ENCODE data around the gene ETNK2. TPM values are rescaled to one million over a fixed set of nuclear protein-coding genes. Genes with fewer than 3 reads are reported as not detected.
"Not testable (repeated sequence)": the region's sequence is repeated elsewhere in the genome, so short reads cannot be mapped to it uniquely, and the experiment has no call there.

Gene ETNK2
- total RNA-seq, 1 experiment from 2014 or later: 15.8 TPM

DNA sequence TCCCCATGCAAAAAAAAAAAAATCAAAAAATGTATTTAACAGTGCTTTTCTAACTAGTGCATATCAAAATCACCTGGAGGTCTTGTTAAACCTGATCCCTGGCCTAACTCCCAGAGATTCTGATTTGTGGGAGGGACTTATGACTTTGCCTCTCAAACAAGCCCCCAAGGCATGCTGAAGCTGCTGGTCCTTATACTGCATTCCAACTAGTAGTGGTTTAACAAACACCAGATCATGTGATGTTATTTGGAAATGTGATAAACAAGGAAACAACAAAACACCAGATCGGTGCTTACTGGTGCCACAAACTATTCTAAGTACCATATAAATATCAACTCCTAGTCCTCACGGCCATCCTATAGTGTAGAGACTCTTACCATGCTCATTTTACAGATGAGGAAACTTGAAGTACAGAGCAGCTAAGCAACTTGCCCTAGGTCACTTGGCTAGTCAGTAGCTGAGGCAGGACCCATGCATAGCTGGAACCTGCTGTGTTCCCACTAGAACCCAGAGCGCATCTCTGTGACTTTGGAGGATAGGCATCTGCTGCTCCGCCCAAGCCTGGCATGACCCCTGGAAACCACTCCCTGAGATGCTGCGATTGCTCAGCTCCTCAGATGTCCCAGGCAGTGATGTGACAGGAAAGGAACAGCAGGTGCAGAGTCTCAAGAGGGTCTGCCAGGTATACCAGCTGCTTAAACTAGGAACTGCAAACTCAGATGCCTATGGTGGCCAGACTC, 40.8 kb downstream of the ETNK2 start:
- in situ Hi-C loops (cut with HindIII; ENCODE audit: low sequenced_read_pairs): no loop called here
- no peak for DNase-seq (ENCODE audit: low spot score)

DNA sequence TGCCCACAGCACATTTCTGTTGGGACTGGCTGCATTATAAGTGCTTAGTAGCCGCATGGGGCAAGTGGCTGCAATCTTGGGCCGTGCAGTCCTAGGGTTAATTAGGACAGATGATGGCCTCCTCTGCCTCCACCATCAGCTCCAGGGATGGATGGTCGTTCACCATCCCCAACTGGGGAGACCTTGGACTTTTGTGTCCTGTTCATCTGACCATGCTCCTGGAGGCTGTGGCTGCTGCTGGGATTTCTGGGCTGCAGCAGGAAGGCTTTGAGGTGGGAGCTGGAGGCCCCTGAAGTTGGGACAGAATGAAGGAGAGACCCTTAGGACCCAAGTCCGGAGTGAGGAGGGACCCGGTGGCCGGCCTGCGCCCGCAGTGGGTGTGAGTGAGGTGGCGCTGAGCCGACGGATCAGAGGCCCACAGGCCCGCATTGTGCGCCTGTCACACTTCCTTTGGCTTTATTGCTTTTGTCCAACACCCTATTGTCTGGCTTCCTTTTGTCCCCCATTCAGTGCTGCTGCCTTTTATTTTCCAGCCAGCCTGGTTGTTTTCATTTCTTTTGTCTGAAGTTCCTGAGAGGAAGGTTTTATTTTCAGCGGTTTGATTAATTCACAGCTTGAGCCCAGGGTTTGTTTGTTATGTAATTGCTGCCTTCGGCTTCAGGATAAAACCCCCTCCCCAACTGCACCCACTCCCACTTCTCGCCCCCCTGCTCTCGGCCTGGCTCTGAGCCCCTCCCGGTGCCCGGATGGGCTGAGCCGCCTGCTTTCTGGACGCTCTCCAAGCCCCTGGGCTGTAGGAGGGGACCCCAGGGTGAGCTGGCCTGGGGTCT, 43.3 kb downstream of the ETNK2 start:
- in situ Hi-C loops (cut with HindIII; ENCODE audit: low sequenced_read_pairs): no loop called here
- no peak for DNase-seq (ENCODE audit: low spot score)

DNA sequence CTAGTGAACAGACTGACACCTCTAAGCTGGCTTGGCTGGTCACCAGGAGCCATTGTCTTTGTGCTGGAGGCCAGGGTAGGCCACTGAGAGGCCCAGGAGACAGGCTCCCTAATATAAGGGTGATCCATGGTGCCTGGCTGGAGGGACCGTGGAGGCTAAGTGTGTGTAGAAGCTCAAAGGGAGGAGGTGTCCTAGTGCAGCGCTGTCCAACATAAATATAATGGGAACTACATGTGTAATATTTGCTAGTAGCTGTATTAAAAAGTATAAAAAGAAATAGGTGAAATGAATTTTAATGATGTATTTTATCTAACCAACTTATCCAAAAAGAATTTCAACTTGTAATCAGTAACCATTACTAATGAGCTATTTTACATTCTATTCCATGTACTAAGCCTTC, 44.0 kb downstream of the ETNK2 start:
- in situ Hi-C loops (cut with HindIII; ENCODE audit: low sequenced_read_pairs): no loop called here
- DNase-seq (ENCODE audit: low spot score): peak; percentile 45

DNA sequence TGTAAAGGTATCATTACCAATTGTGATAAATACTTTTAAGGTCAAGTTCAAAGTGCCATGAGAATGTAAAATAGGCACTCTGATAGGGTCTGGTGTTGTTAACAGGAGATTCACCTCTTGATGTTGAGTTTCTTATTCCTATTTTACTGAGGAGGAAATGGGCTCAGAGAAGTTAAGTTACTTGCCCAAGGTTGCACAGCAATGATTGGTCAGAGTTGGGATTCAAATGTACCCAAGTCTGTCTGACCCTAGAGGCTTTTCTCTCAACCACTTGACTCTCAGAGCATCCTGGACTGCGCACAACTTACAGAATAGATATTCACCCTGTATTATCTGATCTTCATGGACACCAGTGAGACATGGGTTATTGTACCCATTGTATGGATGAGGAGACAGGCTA, 45.0 kb downstream of the ETNK2 start:
- in situ Hi-C loops (cut with HindIII; ENCODE audit: low sequenced_read_pairs): no loop called here
- no peak for DNase-seq (ENCODE audit: low spot score)

DNA sequence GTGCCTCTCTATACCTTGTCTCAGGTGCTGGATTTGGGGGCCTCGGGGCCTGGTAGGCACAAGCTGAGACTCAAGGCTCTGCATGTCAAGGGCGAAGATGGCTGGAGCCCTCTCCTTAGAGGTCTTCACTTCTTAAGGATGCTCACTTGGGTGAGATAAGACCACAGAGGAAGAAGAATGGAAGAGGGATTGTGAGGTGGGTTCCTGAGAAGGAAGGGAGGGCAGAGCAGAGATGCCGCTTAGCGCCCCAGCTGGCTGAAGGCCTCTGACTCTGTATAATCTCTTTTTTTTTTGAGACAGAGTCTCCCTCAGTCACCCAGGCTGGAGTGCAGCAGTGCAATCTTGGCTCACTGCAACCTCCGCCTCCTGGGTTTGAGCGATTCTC, 46.7 kb downstream of the ETNK2 start:
- in situ Hi-C loops (cut with HindIII; ENCODE audit: low sequenced_read_pairs): no loop called here
- no peak for DNase-seq (ENCODE audit: low spot score)

DNA sequence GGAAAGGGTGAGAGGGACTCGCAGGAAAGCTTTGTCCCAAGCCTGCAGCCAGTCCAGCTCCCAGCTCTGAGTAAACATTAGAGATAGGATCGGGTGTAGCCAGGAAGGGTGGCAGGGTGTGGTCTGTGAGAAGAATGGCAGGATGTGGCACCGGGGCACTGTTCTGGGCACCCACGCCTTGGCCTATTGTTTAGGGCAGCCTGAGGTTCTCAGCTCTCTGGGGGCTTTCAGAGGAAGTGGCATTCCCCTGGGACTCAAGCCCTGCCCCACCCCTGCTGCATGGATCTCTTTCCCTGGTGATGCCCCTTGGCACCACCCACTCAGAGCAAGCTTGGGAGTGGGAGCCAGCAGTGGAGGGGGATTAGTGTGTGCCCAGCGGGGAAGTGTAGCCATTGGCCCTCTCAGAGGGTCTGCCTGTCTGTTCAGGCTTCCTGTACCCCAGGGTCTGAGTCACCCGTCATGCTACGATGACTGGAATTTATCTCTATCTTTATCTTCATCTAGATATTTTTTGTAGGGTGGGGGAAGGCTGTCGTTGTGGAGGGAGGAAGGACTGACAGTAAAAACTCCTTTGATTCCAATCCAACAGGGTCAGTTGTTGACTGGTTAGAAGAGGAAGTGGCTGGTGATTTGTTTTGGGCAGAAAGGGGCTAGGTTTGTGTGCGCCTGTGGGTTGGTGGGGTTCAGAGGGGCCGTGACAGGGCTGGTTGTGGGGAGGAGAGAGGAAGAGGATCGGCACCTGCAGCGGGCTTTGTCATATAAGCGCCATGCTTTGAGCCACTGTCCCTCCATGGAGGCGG, 47.3 kb downstream of the ETNK2 start:
- in situ Hi-C loops (cut with HindIII; ENCODE audit: low sequenced_read_pairs): no loop called here

DNA sequence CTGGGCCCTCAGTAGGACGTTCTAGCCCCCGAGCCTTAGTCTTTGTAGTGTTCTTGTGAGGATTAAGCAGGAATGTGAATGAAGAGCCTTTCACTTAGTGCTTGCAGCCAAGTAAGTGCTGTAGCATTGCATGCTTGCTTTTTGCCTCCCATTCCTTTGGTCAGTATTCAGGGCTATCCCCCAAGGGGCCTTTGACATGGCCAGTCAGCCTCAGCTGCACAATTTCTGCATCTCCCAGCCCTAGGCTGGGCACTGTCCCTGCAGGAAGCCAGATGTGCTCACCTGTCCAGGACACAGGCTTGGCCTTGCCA, 48.5 kb downstream of the ETNK2 start:
- no peak for DNase-seq (ENCODE audit: low spot score)
- in situ Hi-C loops (cut with HindIII; ENCODE audit: low sequenced_read_pairs): no loop called here

More for the DNA sequence above, 47.3 kb downstream of the ETNK2 start:
- DNase-seq (ENCODE audit: low spot score): no peak

DNA sequence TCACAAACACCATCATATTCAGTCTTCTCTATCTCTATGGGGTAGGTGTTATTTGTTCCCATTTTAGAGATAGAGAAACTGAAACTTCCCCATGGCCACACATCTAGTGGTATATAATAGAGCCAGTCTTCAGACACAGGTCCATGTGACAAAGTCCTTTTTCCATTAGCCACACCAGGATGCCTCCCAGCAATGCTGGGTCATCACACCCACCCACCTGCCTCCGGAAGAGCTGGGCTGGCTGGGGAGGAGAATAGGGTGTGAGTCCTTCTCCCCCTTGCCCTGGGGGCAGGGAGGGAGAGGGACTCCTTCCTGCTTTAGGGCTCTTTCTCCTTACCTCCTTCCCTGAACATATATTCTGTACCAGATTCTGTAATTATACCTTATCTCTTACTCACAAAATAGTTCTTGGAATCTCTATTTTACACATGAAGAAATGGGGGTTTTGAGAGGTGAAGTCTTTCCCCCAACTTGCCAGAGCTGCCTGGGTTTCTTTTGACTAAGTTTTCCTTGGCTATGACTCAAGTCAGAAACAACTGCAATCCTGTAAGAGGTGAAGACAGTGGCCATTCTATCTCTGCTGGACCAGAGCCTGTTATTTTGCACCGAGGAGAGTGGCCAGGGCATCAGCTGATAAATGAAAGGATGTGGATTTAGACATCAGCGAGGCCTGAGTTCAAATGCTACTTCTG, 49.0 kb downstream of the ETNK2 start:
- in situ Hi-C loops (cut with HindIII; ENCODE audit: low sequenced_read_pairs): no loop called here
- no peak for DNase-seq (ENCODE audit: low spot score)

DNA sequence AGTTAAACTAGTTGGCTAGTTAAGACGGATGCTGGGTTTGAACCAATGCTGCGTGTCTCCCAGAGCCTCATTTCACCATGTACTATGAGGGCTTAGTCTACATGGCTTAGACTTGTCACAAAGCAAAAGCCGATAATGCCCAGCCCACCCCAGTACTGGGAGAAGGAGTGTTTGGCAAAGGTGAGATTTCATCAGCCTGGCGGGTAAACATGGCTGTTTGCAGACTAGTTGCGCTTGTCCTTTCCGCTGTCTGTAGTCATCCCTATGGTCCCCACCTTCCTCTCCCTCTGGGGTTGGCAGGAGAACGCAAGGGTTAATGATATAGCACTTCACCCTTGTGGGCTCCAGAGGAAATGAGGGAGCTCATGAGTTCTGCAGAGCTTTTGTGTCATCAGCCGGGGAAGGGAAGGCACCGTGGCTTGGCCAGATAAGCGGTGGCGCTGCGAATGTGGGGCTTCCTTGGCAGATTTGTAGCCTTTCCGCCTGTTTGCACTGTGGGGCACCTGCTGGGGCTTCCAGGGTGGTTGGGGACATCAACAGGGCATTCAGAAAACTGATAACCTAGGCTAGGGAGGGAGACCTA, 49.7 kb downstream of the ETNK2 start:
- in situ Hi-C loops (cut with HindIII; ENCODE audit: low sequenced_read_pairs): no loop called here
- no peak for DNase-seq (ENCODE audit: low spot score)

DNA sequence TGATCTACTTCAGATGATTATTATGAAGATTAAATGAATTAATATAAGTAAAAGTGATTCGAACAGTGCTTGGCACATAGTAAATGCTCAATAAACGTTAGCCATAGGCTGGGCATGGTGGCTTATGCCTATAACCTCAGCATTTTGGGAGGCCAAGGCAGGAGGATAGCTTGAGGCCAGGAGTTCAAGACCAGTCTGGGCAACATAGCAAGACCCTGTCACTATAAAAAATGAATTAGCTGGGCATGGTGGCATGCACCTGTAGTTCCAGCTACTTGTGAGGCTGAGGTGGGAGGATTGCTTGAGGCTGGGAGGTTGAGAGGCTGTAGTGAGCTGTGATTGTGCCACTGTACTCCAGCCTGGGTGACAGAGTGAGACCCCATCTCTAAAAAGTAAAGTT, 52.1 kb downstream of the ETNK2 start:
- DNase-seq (ENCODE audit: low spot score); in situ Hi-C loops (cut with HindIII; ENCODE audit: low sequenced_read_pairs): not testable (repeated sequence)

DNA sequence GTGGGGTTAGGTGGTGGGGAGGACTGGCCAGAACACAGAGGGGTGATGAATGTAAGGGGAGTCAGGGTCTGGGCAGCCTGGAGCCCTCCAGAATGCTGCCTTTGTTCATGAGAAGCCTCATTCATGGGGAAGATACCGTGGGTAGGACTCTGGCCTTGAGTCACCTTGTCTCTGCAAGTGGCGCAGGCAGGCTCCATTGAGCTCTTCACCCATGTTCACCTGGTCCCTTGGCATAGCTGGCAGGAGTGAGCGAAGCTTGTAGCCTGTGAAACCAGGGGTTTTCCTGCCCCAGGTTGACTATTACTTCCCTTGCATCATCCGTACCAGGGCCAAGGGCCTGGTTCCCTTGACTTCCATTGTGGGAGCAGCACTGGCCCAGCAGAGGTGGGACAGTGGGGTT, 53.2 kb downstream of the ETNK2 start:
- in situ Hi-C loops (cut with HindIII; ENCODE audit: low sequenced_read_pairs): no loop called here
- no peak for DNase-seq (ENCODE audit: low spot score)

DNA sequence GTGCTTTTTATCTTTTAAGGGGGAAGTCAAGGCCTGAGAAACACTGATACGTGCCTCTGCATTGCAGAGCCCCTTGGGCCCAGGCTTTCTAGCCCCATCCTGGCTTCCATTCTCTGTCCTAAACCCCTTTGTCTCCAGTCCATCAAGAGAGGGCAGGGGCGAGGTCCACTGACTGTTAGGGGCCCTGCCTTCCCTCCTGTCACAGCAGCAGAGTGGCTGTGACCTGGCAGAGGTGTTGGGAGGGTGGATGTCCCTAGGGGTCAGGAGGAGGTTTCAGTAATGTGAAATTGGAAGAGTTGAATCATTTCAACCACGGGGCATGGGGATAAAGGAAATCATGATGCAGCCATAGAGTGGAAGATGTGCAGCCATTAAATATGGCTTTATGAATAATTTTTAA, 54.9 kb downstream of the ETNK2 start:
- no peak for DNase-seq (ENCODE audit: low spot score)
- in situ Hi-C loops (cut with HindIII; ENCODE audit: low sequenced_read_pairs): no loop called here

DNA sequence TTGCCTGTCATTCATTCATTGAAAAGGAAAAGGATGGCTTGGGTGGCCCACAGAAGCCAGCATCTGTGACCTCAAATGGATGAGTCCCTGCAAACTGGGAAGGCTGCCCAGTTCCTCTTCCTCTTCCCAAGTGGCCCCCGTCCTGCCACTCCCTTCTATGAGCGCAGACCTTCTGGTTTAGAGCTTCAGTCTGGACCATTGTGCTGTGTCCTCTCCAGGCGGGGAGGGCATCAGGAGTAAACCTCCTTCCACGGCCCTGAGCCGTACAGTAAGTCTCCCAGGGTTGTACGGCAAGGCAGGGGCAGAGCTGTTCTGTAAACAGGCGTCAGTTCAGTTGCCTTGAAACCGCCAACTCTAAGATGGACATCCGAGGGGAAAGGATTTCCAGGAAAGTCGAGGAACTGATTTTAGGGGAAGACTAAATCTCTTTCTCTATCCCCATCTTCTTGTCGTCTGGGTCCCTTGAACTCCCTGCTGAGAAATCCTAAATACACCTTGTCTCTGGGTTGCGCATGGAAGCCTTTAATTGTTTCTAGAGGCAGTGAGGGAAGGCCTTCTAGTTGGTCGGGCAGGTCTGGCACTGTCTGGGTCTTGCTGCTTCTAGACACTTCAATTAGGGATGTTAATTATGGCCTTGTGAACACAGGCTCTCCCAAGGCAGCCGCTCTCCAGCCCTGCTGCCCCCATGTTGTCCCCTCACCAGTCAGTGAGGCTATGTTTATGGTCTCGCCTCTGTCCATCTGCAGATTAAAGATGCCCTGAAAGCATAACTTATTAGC, 56.8 kb downstream of the ETNK2 start:
- in situ Hi-C loops (cut with HindIII; ENCODE audit: low sequenced_read_pairs): no loop called here
- no peak for DNase-seq (ENCODE audit: low spot score)

DNA sequence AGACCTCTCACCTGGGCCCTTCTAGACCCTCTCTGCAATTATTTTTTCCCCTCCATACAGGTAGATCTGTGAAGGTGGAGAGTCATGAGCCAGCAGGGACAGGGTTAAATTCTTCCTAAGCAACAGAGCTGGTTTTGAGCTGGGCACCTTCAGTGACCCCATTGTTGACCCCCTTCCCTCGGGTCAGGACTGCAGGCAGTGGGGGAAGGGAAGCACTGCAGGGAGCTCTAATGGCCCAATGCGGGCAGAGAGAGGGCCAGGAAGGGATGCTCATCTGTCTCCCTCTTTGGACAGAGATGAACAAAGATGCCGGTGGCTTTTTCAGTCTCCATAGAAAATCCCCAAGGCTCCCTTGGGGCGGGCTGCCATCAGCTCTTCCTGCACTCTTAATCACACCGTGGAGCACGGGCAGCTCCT, 57.5 kb downstream of the ETNK2 start:
- no peak for DNase-seq (ENCODE audit: low spot score)
- in situ Hi-C loops (cut with HindIII; ENCODE audit: low sequenced_read_pairs): no loop called here

DNA sequence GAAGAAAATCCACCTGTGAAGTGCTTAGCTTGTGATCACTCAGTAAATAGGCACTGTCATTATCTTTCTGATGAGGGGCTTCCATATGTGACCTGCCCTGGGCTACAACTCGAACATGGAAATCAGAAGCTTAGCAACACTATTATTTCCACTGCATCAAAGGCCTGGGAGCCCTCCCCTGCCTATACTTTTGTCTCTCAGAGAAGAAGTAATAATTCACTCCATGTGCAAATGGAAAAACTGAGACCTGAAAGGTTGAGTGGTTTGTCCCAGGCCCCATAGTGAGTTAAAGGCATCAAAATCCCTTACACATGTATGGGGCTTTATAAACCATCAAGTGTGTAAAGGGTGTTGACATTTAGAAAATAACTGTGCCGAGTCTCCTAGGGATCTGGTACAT, 58.1 kb downstream of the ETNK2 start:
- in situ Hi-C loops (cut with HindIII; ENCODE audit: low sequenced_read_pairs): no loop called here

DNA sequence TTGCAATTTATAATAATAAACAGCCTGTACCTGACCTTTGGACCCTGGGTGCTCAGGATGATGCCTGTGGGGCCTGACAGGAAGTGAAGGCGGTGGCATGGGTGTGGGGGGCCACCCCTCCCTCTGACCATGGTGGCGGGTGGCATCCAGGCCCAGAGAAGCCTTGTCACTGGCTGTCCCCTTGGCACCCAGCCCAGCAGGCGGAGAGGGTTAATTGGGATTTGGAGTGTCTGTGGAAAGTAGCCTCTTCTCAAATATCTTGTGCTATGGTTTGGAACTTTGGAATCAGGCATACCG, 58.5 kb downstream of the ETNK2 start:
- no peak for DNase-seq (ENCODE audit: low spot score)
- in situ Hi-C loops (cut with HindIII; ENCODE audit: low sequenced_read_pairs): no loop called here

More for the DNA sequence above, 58.1 kb downstream of the ETNK2 start:
- no peak for DNase-seq (ENCODE audit: low spot score)

DNA sequence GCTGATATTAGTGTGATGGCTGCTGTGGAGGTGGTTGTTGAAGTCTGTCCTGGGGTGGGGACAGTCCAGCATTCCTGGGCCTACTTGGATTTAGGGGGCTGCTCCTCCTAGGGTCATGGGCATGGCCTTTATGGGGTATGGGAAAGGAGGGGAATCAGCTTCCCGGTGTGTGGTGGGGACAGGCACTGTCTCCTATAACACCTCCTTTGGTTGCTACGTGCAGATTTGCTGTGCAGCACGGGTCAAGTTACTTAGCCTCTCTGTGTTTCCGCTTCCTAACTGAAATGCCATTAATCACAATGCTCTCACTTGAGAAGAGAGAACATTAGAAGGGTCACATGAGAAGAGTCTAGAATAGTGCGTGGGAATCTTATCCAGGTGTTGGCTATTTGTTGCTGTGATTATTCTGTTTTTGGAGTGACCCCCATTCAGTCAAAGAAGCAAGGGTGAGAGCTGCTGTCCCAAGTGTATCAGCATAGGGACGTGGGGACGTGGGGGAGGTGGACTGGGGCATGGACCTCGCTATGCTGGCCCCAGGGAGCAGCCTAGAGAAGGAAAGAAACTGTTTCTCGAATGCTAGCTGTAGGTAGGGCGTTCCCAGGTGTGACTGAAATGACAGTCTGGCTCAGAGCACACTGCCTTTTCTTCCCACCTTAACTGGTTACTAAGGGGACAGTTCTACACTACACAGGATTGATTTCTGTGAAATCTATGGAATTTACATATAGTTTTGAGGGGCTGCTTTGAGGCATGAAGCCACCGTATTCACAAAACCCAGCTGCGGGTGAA, 59.0 kb downstream of the ETNK2 start:
- no peak for DNase-seq (ENCODE audit: low spot score)
- in situ Hi-C loops (cut with HindIII; ENCODE audit: low sequenced_read_pairs): no loop called here

DNA sequence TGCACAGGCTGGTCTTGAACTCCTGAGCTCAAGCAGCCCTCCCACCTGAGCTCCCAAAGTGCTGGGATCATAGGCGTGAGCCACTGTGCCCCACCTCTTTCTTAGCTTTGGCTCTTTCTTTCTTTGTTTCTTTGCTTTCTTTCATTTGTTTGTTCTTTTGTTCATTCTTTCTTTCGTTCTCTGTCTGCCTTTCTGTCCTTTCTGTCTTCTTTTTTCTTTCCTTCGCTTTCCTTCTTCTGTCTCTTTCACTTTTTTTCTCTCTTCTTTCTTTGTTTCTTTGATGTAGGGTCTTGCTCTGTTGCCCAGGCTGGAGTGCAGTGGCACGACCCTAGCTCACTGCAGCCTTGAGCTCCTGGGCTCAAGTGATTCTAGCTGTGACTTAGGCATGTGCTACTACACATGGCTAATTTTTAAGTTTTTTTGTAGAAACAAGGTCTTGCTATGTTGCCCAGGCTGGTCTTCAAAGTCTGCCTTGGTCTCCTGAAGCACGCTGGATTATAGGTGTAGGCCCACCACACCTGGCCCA, 60.0 kb downstream of the ETNK2 start:
- in situ Hi-C loops (cut with HindIII; ENCODE audit: low sequenced_read_pairs): no loop called here

More for the DNA sequence above, 60.0 kb downstream of the ETNK2 start:
- no peak for DNase-seq (ENCODE audit: low spot score)
